H1 (cell line): ENCODE data around the gene TTC36. TPM values are rescaled to one million over a fixed set of nuclear protein-coding genes. Genes with fewer than 3 reads are reported as not detected.

Source experiments
- CTCF ChIA-PET: fragments of 300-600 bp; sonication (Branson Sonifier 250); formaldehyde crosslinking; loops from one replicate; lab custom pipeline; 2021; ENCODE audit not compliant: partially characterized antibody; lab: Charles Lee
- POLR2A ChIA-PET: fragments of 300-600 bp; sonication (Branson Sonifier 250); formaldehyde crosslinking; loops from one replicate; lab custom pipeline; 2021; ENCODE audit warnings: inconsistent platforms; ENCODE audit not compliant: partially characterized antibody; lab: Charles Lee
- DNase-seq, 2 experiments: peaks; one replicate each; pipeline versions ENCODE4 v3.0.0 to v3.0.0-alpha.2; 2010 to 2022; ENCODE audit warnings: low spot score in 2 of 2, low read depth in 1 of 2, mixed read lengths in 1 of 2
- FAIRE-seq: peaks from 2 replicates; lab custom pipeline; 2011; peaks lifted over from hg19 to GRCh38; lab: Jason Lieb, UNC
- H2AFZ ChIP-seq: 2 replicates; pipeline ENCODE4 v1.8.1; 2012; ENCODE audit warnings: low read length, inconsistent platforms
- H2AK5ac ChIP-seq: 2 replicates; pipeline ENCODE4 v1.6.1; 2013; ENCODE audit warnings: low read depth, low read length
- H2BK120ac ChIP-seq: replicated peaks from 2 replicates; pipeline ENCODE3; 2013; ENCODE audit warnings: low read depth, low read length, inconsistent platforms
- H2BK12ac ChIP-seq: 2 replicates; pipeline ENCODE4 v1.6.1; 2013; ENCODE audit warnings: low read depth, low read length
- H2BK15ac ChIP-seq: 2 replicates; pipeline ENCODE4 v1.6.1; 2013; ENCODE audit warnings: low read length
- H2BK20ac ChIP-seq: 2 replicates; pipeline ENCODE4 v1.6.1; 2013; ENCODE audit warnings: low read length
- H2BK5ac ChIP-seq: 2 replicates; pipeline ENCODE4 v1.6.1; 2013; ENCODE audit warnings: low read depth, low read length
- H3K14ac ChIP-seq: 2 replicates; pipeline ENCODE4 v1.6.1; 2013; ENCODE audit warnings: inconsistent platforms; ENCODE audit not compliant: insufficient read length
- H3K18ac ChIP-seq: 2 replicates; pipeline ENCODE4 v1.6.1; 2013; ENCODE audit warnings: low read length; ENCODE audit errors: extremely low read depth
- H3K23ac ChIP-seq: 2 replicates; pipeline ENCODE4 v1.6.1; 2013; ENCODE audit warnings: inconsistent platforms; ENCODE audit not compliant: insufficient read length
- H3K23me2 ChIP-seq: 2 replicates; pipeline ENCODE4 v1.6.1; 2013; ENCODE audit warnings: low read depth, low read length
- H3K27ac ChIP-seq: 2 replicates; pipeline ENCODE4 v1.6.1; 2011; ENCODE audit warnings: low read depth, low read length, inconsistent platforms
- H3K27me3 ChIP-seq, 4 experiments: replicated peaks in 1 of 4; 1 replicate in 1 of 4; 2 replicates in 3 of 4; pipeline versions ENCODE4 v1.6.1 to v1.8.1; 2011 to 2013; ENCODE audit warnings: low read length in 3 of 4, mild to moderate bottlenecking in 3 of 4, inconsistent platforms in 2 of 4, mixed read lengths in 2 of 4, moderate library complexity in 1 of 4; ENCODE audit not compliant: control insufficient read depth in 3 of 4, insufficient read depth in 3 of 4; ENCODE audit errors: extremely low read depth in 1 of 4
- H3K36me3 ChIP-seq, 4 experiments: 2 replicates each; pipeline versions ENCODE4 v1.6.1 to v1.8.1; 2011 to 2013; ENCODE audit warnings: mild to moderate bottlenecking in 4 of 4, low read length in 3 of 4, moderate library complexity in 2 of 4, control low read depth in 1 of 4, inconsistent platforms in 1 of 4; ENCODE audit not compliant: insufficient read depth in 4 of 4, control insufficient read depth in 2 of 4
- H3K4ac ChIP-seq: replicated peaks from 2 replicates; pipeline ENCODE3; 2013; ENCODE audit warnings: low read length, low read depth, mixed read lengths, inconsistent platforms; ENCODE audit not compliant: insufficient read length
- H3K4me1 ChIP-seq, 4 experiments: replicated peaks in 1 of 4; 1 replicate in 1 of 4; 2 replicates in 3 of 4; pipeline versions ENCODE4 v1.6.1 to v1.8.1; 2011 to 2013; ENCODE audit warnings: low read length in 3 of 4, inconsistent platforms in 2 of 4, mixed read lengths in 1 of 4; ENCODE audit not compliant: insufficient read depth in 4 of 4, control insufficient read depth in 3 of 4
- H3K4me2 ChIP-seq, 2 experiments: 2 replicates each; pipeline versions ENCODE4 v1.6.1 to v1.8.1; 2011 to 2013; ENCODE audit warnings: low read depth in 2 of 2, low read length in 2 of 2, control low read depth in 1 of 2, inconsistent platforms in 1 of 2, mild to moderate bottlenecking in 1 of 2; ENCODE audit not compliant: insufficient read depth in 1 of 2
- H3K4me3 ChIP-seq, 4 experiments: fragments of 200-600, 300-600 bp in 1 of 4; sonication (generic), shearing (Covaris generic), sonication (Bioruptor Twin) in 1 of 4; 2 replicates each; pipeline versions ENCODE4 v1.5.1 to v1.8.1; 2011 to 2016; ENCODE audit warnings: low read length in 4 of 4, low read depth in 3 of 4, control low read depth in 2 of 4, inconsistent platforms in 2 of 4, mild to moderate bottlenecking in 2 of 4, mixed read lengths in 1 of 4, moderate library complexity in 1 of 4; ENCODE audit not compliant: insufficient read depth in 2 of 4; ENCODE audit errors: extremely low read depth in 1 of 4
- H3K56ac ChIP-seq: replicated peaks from 2 replicates; pipeline ENCODE3; 2013; ENCODE audit warnings: low read depth, mild to moderate bottlenecking, mixed read lengths, low read length, inconsistent platforms; ENCODE audit not compliant: insufficient read length
- H3K79me1 ChIP-seq: 2 replicates; pipeline ENCODE4 v1.6.1; 2013; ENCODE audit warnings: low read depth, low read length, control low read depth
- H3K79me2 ChIP-seq, 2 experiments: 2 replicates each; pipeline versions ENCODE4 v1.6.1 to v1.8.1; 2012 to 2013; ENCODE audit warnings: low read length in 2 of 2, mild to moderate bottlenecking in 2 of 2, inconsistent platforms in 1 of 2; ENCODE audit not compliant: insufficient read depth in 2 of 2, control insufficient read depth in 1 of 2
- H3K9ac ChIP-seq, 4 experiments: replicated peaks in 1 of 4; 1 replicate in 1 of 4; 2 replicates in 3 of 4; pipeline versions ENCODE4 v1.6.1 to v1.8.1; 2011 to 2013; ENCODE audit warnings: low read depth in 3 of 4, low read length in 3 of 4, control low read depth in 2 of 4, mild to moderate bottlenecking in 2 of 4, moderate library complexity in 2 of 4, inconsistent platforms in 1 of 4; ENCODE audit errors: extremely low read depth in 1 of 4
- H3K9me3 ChIP-seq, 2 experiments: 2 replicates each; pipeline versions ENCODE4 v1.6.1 to v1.8.1; 2012 to 2013; ENCODE audit warnings: mild to moderate bottlenecking in 2 of 2, moderate library complexity in 2 of 2, control low read depth in 1 of 2, inconsistent platforms in 1 of 2, low read depth in 1 of 2, low read length in 1 of 2, mixed read lengths in 1 of 2; ENCODE audit not compliant: insufficient read depth in 2 of 2
- H4K20me1 ChIP-seq, 2 experiments: replicated peaks in 1 of 2; 2 replicates each; pipeline versions ENCODE3 to v1.8.1; 2011 to 2013; ENCODE audit warnings: inconsistent platforms in 2 of 2, low read length in 2 of 2, mild to moderate bottlenecking in 1 of 2; ENCODE audit not compliant: insufficient read depth in 2 of 2, control insufficient read depth in 1 of 2
- H4K5ac ChIP-seq: 2 replicates; pipeline ENCODE4 v1.6.1; 2013; ENCODE audit warnings: low read length, low read depth, mixed read lengths, inconsistent platforms; ENCODE audit not compliant: insufficient read length
- H4K8ac ChIP-seq: 2 replicates; pipeline ENCODE4 v1.8.0; 2013; ENCODE audit warnings: mild to moderate bottlenecking, moderate library complexity, low read length, inconsistent platforms; ENCODE audit not compliant: insufficient read depth; ENCODE audit errors: extremely low read depth
- H4K91ac ChIP-seq: replicated peaks from 2 replicates; pipeline ENCODE3; 2013; ENCODE audit warnings: low read length, mixed read lengths, inconsistent platforms; ENCODE audit not compliant: insufficient read length
- ATF3 ChIP-seq: IDR thresholded peaks from 2 replicates; pipeline ENCODE4 v1.6.1; 2011; ENCODE audit warnings: low read depth, mild to moderate bottlenecking, low read length; ENCODE audit not compliant: insufficient read depth
- CHD1 ChIP-seq: IDR thresholded peaks from 2 replicates; pipeline ENCODE4 v1.6.1; 2012; ENCODE audit warnings: low read depth, low read length, improper control_type of control experiment
- E2F6 ChIP-seq: IDR thresholded peaks from 2 replicates; pipeline ENCODE4 v1.6.1; 2012; ENCODE audit warnings: inconsistent platforms
- EGR1 ChIP-seq: IDR thresholded peaks from 2 replicates; pipeline ENCODE4 v1.6.1; 2011; ENCODE audit warnings: low read depth, low read length, borderline replicate concordance
- GABPA ChIP-seq: IDR thresholded peaks from 2 replicates; pipeline ENCODE4 v1.6.1; 2011; ENCODE audit warnings: mild to moderate bottlenecking, low read length, moderate library complexity, borderline replicate concordance; ENCODE audit not compliant: insufficient read depth
- RAD21 ChIP-seq, 2 experiments: IDR thresholded peaks in 1 of 2; conservative IDR thresholded peaks in 1 of 2; 2 replicates each; pipeline ENCODE4 v1.6.1; 2011; ENCODE audit warnings: low read depth in 2 of 2, low read length in 2 of 2, improper control_type of control experiment in 1 of 2, inconsistent platforms in 1 of 2, mild to moderate bottlenecking in 1 of 2, moderate library complexity in 1 of 2
- SUZ12 ChIP-seq: fragments of 200-600 bp; sonication (generic); IDR thresholded peaks from 2 replicates; pipeline ENCODE4 v1.6.1; 2012; ENCODE audit warnings: mild to moderate bottlenecking, inconsistent platforms, low read length, moderate library complexity, mixed read lengths
- TCF12 ChIP-seq: IDR thresholded peaks from 2 replicates; pipeline ENCODE4 v1.6.1; 2011; ENCODE audit warnings: low read depth, mild to moderate bottlenecking, low read length
- ZNF274 ChIP-seq: IDR thresholded peaks from 2 replicates; pipeline ENCODE4 v1.7.0; 2012; ENCODE audit warnings: low read length, borderline replicate concordance; ENCODE audit errors: extremely low read depth
- WGBS, 2 experiments: shearing (Covaris generic) in 1 of 2; methylation state at CpG; one replicate each; pipeline versions ENCODE4 v1.1.6 to v1.1.7; 2013 to 2015; ENCODE audit warnings: low lambda C conversion rate in 2 of 2, mixed read lengths in 2 of 2, inconsistent platforms in 1 of 2, low coverage in 1 of 2, missing lambda C conversion rate in 1 of 2; ENCODE audit not compliant: insufficient replicate concordance in 2 of 2, insufficient coverage in 1 of 2, insufficient read length in 1 of 2; ENCODE audit errors: extremely low coverage in 1 of 2, missing lambda C conversion rate in 1 of 2; 5-methylcytosine and 5-hydroxymethylcytosine counted together
- polyA plus RNA-seq, 7 experiments: library from polyadenylated mRNA; depleted of rRNA in 3 of 7; stranded (reverse) in 5 of 7; unstranded in 2 of 7; fragments of >200 nt in 5 of 7; fragments of 200-250 nt in 2 of 7; gene quantifications; 1 replicate in 5 of 7; 2 replicates in 1 of 7; 4 replicates in 1 of 7; pipeline versions ENCODE4 v1.2.1 to v1.2.3, GENCODE V29; 2011 to 2013; ENCODE audit warnings: missing spikeins in 2 of 7, mixed read lengths in 2 of 7
- total RNA-seq: library from RNA; stranded (reverse); fragmentation: NEBNext Ultra II Directional; extraction: Animal tissue kit (Norgen Biotek cat#: 25700); gene quantifications from 2 replicates; pipeline ENCODE4 v1.2.1, GENCODE V29; 2021

Gene TTC36
- total and polyA plus RNA-seq, 2 of the 8 experiments (the other 6 are each of a cell fraction or from before 2014, with no cell fraction given) = not detected

- no peak overlapping the region for H2BK5ac ChIP-seq
- H3K36me3 ChIP-seq = no peaks in the 10 kb centered on the region; a peak in 1 of 8 replicates
- H3K23ac ChIP-seq = no peak overlapping the region
- H3K4ac ChIP-seq = no peak overlapping the region
- H2AFZ ChIP-seq = no peak overlapping the region
- H2BK12ac ChIP-seq = no peak overlapping the region
- no peak overlapping the region for H3K18ac ChIP-seq
- H3K27ac ChIP-seq = no peak overlapping the region
- H4K20me1 ChIP-seq = peaks cover 0 to 1% of the 10 kb centered on the region in 2 experiments
- no peak overlapping the region for H2BK20ac ChIP-seq
- peaks cover 0 to 7% (median 6%) of the 10 kb centered on the region in 4 experiments; a peak in 4 of 7 replicates for H3K4me1 ChIP-seq
- H3K79me2 ChIP-seq = no peaks in the 10 kb centered on the region
- no peaks in the 10 kb centered on the region for H3K27me3 ChIP-seq
- no peak overlapping the region for H4K5ac ChIP-seq
- H3K56ac ChIP-seq = no peak overlapping the region
- FAIRE-seq = no peak
- TF ChIP-seq RAD21 (IDR thresholded peaks at IDR 0.05 in 1 of 2, conservative IDR thresholded peaks at IDR 0.05 in 1 of 2; ENCODE audit: low read depth in 2 of 2, low read length in 2 of 2) (no peak), ZNF274 (no peak), E2F6 (no peak), EGR1 (no peak), TCF12 (no peak), ATF3 (no peak), CHD1 (no peak), SUZ12 (no peak), GABPA (no peak)
- TF ChIP-seq, all 59 proteins: peak for 0
- Histone ChIP-seq H3K9me3 (no peaks in the 10 kb centered on the region), H2BK120ac (no peak overlapping the region), H3K14ac (no peak overlapping the region), H3K23me2 (peaks cover 7% of the 10 kb centered on the region), H2AK5ac (no peak overlapping the region), H3K4me2 (no peak overlapping the region), H4K91ac (no peak overlapping the region), H4K8ac (no peak overlapping the region), H3K79me1 (peaks cover 5% of the 10 kb centered on the region; the same call in 1 of the 2 replicates), H3K4me3 (no peak overlapping the region), H2BK15ac (no peak overlapping the region), H3K9ac (no peak overlapping the region)
- POLR2A ChIA-PET = interaction anchor here (1.3 kb wide), 1 partner anchor 9 kb away, joined by 3 read pairs; no protein-coding TSS in a partner anchor
- CTCF ChIA-PET = no interaction called here
- no peak for DNase-seq
- 81% methylated on average over 9 of the region's 9 CpGs; no CpG with 5 or more reads in 1 of the 2 experiments for WGBS, 2 experiments
Measured at GRCh38 chr11:118535261-118535660, 8.0 kb downstream of the TTC36 start.
